Stimulated activated effector memory CD8-positive, alpha-beta T cell treated with anti-CD3 and anti-CD28 coated beads, Interleukin-12 subunit alpha, Interleukin-12 subunit beta, amount 100 ng/mL, for 72 hours (primary cell): ENCODE data around the gene PLBD2.

Experiments used
- ATAC-seq: fragments of 150-1000 bp; cut with Tn5 transposase; 2 replicates; pipeline ENCODE4 v1.10.0; 2021
- DNase-seq, 2 donors: peaks; one replicate each; pipeline ENCODE4 v3.0.0; 2021 to 2022; ENCODE audit warnings: low spot score in 2 of 2
- H3K27ac Mint-ChIP-seq: one replicate; pipeline ENCODE4 v1.8.0; 2022; ENCODE audit warnings: mild to moderate bottlenecking, mixed read lengths
- H3K36me3 Mint-ChIP-seq: one replicate; pipeline ENCODE4 v1.8.0; 2022; ENCODE audit warnings: mild to moderate bottlenecking, mixed read lengths
- H3K4me1 Mint-ChIP-seq: one replicate; pipeline ENCODE4 v1.8.0; 2022; ENCODE audit warnings: mixed read lengths
- H3K4me3 Mint-ChIP-seq: one replicate; pipeline ENCODE4 v1.8.0; 2022; ENCODE audit warnings: mild to moderate bottlenecking, mixed read lengths
- H3K9me3 Mint-ChIP-seq: one replicate; pipeline ENCODE4 v1.8.0; 2022; ENCODE audit warnings: mixed read lengths

Gene PLBD2

DNA sequence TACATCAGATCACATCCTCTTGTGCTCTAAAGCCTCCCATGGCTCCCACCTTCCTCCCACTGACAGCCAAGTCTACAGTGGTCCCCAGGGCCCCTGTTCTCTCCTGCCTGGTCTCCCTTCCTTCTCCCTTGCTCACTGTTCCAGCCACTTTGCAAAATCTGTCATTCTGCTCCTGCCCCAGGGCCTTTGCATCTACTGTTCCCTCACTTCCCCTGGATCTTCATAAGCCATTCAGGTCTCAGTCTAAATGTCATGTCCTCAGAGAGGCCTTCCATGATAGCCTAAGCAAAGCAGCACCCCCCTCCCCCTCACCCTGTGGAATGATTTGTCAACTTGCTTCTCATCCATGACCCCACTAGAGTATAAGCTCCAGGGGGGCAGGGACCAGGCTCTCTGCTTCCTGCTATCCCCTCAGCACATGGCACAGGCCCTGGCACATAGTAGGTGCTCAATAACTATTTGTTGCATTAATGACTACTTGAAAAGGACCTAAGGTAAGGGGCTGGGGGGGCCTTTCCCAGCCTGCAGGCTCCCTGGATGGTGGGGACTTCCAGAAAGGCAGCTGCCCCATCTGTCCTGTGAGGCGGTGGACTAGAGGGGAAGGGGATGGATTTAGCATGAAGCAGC lies 28.5 kb upstream of the PLBD2 start:
- peaks cover 39% of the 10 kb centered on the region for H3K36me3 Mint-ChIP-seq
- peaks cover 39% of the 10 kb centered on the region for H3K4me1 Mint-ChIP-seq
- no peak for ATAC-seq
- H3K9me3 Mint-ChIP-seq = no peaks in the 10 kb centered on the region
- no peak for DNase-seq
- peak overlapping the region; percentile 74 for H3K27ac Mint-ChIP-seq
- H3K4me3 Mint-ChIP-seq = no peak overlapping the region

GRCh38 chr12:113330505-113330904 lies 27.9 kb upstream of the PLBD2 start:
- Mint-ChIP-seq H3K27ac (no peak overlapping the region), H3K4me1 (peaks cover 39% of the 10 kb centered on the region), H3K4me3 (no peak overlapping the region), H3K9me3 (no peaks in the 10 kb centered on the region), H3K36me3 (peaks cover 39% of the 10 kb centered on the region)
- ATAC-seq = no peak
- DNase-seq = no peak

DNA sequence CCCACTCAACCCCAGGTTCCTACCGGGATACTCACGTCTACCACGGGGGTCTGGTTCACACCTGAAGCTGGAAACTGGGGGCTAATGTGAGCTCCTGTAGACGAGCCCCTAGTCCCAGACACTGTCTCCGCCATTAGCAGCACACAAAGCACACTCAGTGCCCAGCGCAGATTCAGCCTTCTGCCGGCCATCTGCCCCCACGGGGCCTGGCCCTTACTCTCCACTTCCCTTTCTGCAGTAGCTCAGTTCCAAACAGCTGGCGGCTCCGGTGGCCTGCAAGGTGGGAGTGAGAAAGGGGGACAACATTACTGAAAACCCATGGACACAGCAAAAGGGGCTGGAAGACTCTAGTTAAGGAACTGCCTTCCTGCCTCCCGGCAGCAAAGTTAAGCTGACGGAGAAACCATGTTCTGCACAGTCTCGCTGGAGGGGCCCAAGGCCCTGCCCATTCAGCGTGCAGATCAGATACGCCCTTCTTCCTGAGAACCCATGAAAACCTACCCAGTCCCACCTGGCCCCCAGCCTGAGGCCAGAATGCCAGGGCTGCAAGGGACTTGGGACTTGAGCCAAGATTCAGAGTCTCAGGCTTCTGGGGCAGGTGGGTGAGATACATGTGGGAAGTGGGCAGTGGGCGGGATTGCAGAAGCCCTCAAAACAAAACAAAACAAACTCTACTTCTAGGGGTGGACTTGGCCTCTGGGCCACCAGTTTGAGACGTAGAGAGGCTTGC lies 25.5 kb upstream of the PLBD2 start:
- DNase-seq = no peak
- H3K27ac Mint-ChIP-seq = no peak overlapping the region
- peak overlapping the region; percentile 91 for H3K4me3 Mint-ChIP-seq
- ATAC-seq = no peak
- peaks cover 33% of the 10 kb centered on the region for H3K36me3 Mint-ChIP-seq
- no peaks in the 10 kb centered on the region for H3K9me3 Mint-ChIP-seq
- peaks cover 34% of the 10 kb centered on the region for H3K4me1 Mint-ChIP-seq

DNA sequence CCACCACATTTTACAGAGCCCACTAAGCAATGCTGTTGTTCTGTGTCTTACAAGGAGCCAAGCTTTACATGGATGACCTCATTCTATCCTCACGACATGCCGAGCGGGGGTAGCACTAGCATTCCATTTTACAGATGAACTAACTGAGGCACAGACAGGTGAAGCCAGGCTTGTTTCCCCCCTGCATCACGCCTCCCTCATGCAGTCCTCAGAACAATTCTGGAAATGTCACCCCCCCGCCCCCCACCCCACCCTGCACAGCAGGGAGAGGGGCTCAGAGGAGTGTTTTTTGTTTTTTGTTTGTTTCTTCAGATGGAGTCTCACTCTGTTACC lies 25.0 kb upstream of the PLBD2 start:
- peak overlapping the region; percentile 91 for H3K4me3 Mint-ChIP-seq

GRCh38 chr12:113333877-113334785 lies 24.3 kb upstream of the PLBD2 start:
- ATAC-seq (peak; percentile 37), DNase-seq (peak in 1 of 2 donors; percentile 55)
- Mint-ChIP-seq H3K36me3 (peaks cover 26% of the 10 kb centered on the region), H3K27ac (peak overlapping the region; percentile 67), H3K9me3 (no peaks in the 10 kb centered on the region), H3K4me1 (peaks cover 27% of the 10 kb centered on the region), H3K4me3 (peak overlapping the region; percentile 91)

More for the DNA sequence above, 25.0 kb upstream of the PLBD2 start:
- Mint-ChIP-seq H3K4me1 (peaks cover 30% of the 10 kb centered on the region), H3K9me3 (no peaks in the 10 kb centered on the region), H3K27ac (no peak overlapping the region), H3K36me3 (peaks cover 31% of the 10 kb centered on the region)
- ATAC-seq (no peak), DNase-seq (no peak)

GRCh38 chr12:113334786-113335539 lies 23.4 kb upstream of the PLBD2 start, which contains the start of gene SLC8B1:
Gene SLC8B1, minus strand, starts transcription at chr12:113335109. Its CDS starts 2,231 bp downstream, at chr12:113332878.
- H3K4me3 Mint-ChIP-seq = peak within 1 kb of the TSS; percentile 91
- peak; percentile 98 for ATAC-seq
- peaks cover 24% of the 10 kb centered on the region for H3K36me3 Mint-ChIP-seq
- DNase-seq = peak; percentile 94 to 95
- H3K27ac Mint-ChIP-seq = peak within 1 kb of the TSS; percentile 67
- no peaks in the 10 kb centered on the region for H3K9me3 Mint-ChIP-seq
- H3K4me1 Mint-ChIP-seq = peaks cover 19% of the 10 kb centered on the region

DNA sequence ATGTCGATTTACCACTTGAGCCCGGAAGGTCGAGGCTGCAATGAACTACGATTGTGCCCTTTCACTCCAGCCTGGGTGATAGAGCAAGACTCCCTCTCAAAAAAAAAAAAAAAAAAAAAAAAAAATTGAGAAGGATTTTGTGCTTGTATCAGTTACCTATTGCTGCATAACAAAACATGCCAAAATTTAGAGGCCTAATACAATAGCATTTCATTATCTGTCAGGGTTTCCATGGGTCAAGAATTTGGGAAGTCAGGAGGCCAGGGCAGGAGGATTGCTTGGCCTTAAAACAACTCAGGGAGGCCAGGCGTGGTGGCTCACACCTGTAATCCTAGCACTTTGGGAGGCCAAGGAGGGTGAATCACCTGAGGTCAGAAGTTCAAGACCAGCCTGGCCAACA lies 18.8 kb upstream of the PLBD2 start:
- DNase-seq (no peak), ATAC-seq (no peak)
- no peak overlapping the region for H3K4me3 Mint-ChIP-seq
- H3K36me3 Mint-ChIP-seq = no peaks in the 10 kb centered on the region
- H3K27ac Mint-ChIP-seq = no peak overlapping the region
- H3K9me3 Mint-ChIP-seq = no peaks in the 10 kb centered on the region
- H3K4me1 Mint-ChIP-seq = no peaks in the 10 kb centered on the region

DNA sequence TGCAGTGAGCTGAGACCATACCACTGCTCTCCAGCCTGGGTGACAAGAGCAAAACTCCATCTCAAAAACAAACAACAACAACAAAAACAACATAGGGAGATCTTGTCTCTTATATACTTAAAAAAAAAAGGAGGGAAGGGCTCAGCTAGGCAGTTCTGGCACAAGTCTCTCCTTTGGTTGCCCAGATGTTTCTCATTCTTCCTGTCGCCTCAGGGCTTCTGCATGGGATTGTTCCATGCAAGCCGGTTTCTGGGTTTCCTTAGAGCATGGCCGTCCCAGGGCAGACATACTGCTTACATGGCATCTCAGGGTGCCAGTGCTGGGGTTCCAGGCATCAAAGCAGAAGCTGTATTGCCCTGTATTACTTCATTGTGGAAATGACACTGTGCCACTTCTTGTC lies 18.3 kb upstream of the PLBD2 start:
- ATAC-seq = no peak
- H3K27ac Mint-ChIP-seq = no peak overlapping the region
- H3K9me3 Mint-ChIP-seq = no peaks in the 10 kb centered on the region

GRCh38 chr12:113341535-113341934 lies 16.9 kb upstream of the PLBD2 start:
- Mint-ChIP-seq H3K36me3 (no peaks in the 10 kb centered on the region), H3K4me3 (no peak overlapping the region), H3K9me3 (no peaks in the 10 kb centered on the region), H3K27ac (peak overlapping the region; percentile 38), H3K4me1 (no peaks in the 10 kb centered on the region)
- ATAC-seq (no peak), DNase-seq (no peak)

More for the DNA sequence above, 18.3 kb upstream of the PLBD2 start:
- Mint-ChIP-seq H3K4me3 (no peak overlapping the region), H3K36me3 (no peaks in the 10 kb centered on the region), H3K4me1 (no peaks in the 10 kb centered on the region)
- DNase-seq = no peak

DNA sequence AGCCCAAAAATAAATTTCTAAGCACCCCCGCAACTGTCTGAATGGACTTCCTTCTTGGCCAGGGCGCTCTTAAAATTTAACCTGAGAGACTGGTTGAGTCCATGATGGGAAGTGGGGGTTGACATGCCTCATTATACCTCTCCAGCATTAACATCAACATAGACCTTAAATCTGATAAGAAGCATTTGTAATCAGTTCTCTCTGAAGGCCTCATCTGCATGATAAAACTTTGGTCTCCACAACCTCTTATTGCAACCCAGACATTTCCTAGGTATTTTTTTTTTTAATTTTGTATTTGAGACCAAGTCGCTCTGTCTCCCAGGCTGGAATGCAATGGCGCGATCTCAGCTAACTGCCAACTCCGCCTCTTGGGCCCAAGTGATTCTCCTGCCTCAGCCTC lies 13.1 kb upstream of the PLBD2 start:
- no peak overlapping the region for H3K27ac Mint-ChIP-seq
- H3K4me1 Mint-ChIP-seq = no peaks in the 10 kb centered on the region
- H3K4me3 Mint-ChIP-seq = no peak overlapping the region
- H3K36me3 Mint-ChIP-seq = peaks cover 8% of the 10 kb centered on the region
- H3K9me3 Mint-ChIP-seq = no peaks in the 10 kb centered on the region
- DNase-seq (no peak), ATAC-seq (no peak)

DNA sequence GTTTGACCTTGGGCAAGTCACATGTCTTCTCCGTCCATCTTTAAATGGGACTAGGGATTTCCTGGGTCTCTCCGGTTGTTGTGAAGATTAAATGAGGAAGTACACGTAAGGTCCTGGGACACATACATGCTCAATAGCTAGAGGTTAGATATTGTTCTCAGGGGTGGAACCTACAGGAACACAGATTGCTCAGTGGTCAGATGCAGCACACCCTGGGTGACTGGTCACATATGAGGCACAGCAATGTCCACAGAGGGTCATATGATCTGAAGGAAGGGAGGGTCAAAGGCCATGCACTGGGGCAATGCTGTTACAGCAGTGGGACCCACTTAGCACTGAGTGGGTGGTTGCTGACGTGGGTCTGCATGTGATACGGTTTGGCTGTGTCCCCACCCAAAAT lies 12.0 kb upstream of the PLBD2 start:
- Mint-ChIP-seq H3K4me3 (no peak overlapping the region), H3K9me3 (no peaks in the 10 kb centered on the region), H3K27ac (no peak overlapping the region), H3K36me3 (peaks cover 8% of the 10 kb centered on the region), H3K4me1 (no peaks in the 10 kb centered on the region)
- DNase-seq = no peak
- no peak for ATAC-seq

DNA sequence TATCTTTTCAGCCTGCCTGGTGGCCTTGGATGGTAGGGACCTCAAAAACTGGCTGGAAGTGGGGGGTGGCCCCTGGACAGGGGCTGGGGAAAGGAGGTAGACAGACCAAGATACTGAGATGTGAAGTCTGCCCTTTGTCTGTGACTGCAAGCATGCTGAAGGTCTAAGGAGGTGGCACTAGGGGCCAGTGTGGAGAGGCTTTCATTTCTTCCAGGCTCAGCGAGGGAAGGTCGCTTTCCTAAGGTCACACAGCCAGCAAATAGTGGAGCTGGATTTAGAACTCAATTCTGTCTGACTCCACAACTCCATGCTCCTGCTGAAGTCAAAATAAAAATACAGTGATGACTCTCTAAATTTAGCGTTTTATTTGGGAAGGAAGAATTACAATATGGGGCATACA lies 11.3 kb upstream of the PLBD2 start:
- no peaks in the 10 kb centered on the region for H3K4me1 Mint-ChIP-seq

GRCh38 chr12:113347892-113348291 lies 10.5 kb upstream of the PLBD2 start:
- H3K36me3 Mint-ChIP-seq = peaks cover 8% of the 10 kb centered on the region
- no peak for ATAC-seq
- H3K27ac Mint-ChIP-seq = no peak overlapping the region
- no peaks in the 10 kb centered on the region for H3K9me3 Mint-ChIP-seq
- H3K4me3 Mint-ChIP-seq = no peak overlapping the region
- no peak for DNase-seq
- H3K4me1 Mint-ChIP-seq = no peaks in the 10 kb centered on the region

More for the DNA sequence above, 11.3 kb upstream of the PLBD2 start:
- Mint-ChIP-seq H3K9me3 (no peaks in the 10 kb centered on the region), H3K4me3 (no peak overlapping the region), H3K27ac (no peak overlapping the region), H3K36me3 (peaks cover 8% of the 10 kb centered on the region)
- DNase-seq (no peak), ATAC-seq (no peak)

DNA sequence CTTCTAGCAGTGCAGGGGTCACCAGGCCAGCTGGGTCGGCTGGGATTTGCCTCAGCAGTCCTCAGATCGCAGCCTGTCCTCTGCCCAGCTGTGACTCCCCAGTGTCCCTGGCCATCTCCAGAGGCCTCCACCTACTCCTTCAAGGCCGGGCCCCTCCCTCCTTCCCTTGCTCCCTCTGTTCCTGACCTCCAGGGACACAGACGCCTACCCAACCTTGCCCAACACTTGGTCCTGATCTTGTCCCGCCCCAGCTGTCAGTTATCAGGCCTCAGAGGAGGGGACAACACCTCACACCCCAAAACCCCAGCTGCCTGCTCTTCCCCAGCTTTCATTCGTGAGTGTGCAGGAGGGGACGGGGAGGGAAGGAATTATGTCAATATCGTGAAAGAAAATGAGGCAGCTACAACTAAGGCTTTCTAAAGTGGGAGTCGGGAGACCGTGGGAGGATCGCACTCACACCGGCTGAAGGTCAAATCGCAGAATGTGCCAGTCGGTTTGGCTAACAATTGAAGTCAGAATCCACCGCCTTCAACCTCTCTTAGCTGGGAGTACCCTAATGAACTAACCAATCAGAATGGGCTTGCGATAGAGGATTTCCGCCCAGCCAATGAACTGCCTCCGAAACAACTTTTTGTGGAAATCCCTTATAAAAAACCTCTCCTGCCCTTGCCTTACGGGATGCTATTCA lies 9.4 kb upstream of the PLBD2 start:
- Mint-ChIP-seq H3K4me1 (no peaks in the 10 kb centered on the region), H3K4me3 (no peak overlapping the region), H3K27ac (no peak overlapping the region), H3K9me3 (no peaks in the 10 kb centered on the region), H3K36me3 (peaks cover 8% of the 10 kb centered on the region)
- ATAC-seq (no peak), DNase-seq (no peak)
